Chondrocyte (in vitro differentiated cells): ENCODE data around the gene ASB15. TPM values are rescaled to one million over a fixed set of nuclear protein-coding genes. Genes with fewer than 3 reads are reported as not detected.

Experiments
- DNase-seq: peaks from one replicate; pipeline ENCODE4 v3.0.0; 2021; ENCODE audit warnings: mixed read lengths, low spot score
- H3K27ac Mint-ChIP-seq: one replicate; pipeline ENCODE4 v1.8.0; 2021; ENCODE audit warnings: mild to moderate bottlenecking, moderate library complexity, mixed read lengths; ENCODE audit not compliant: unreplicated experiment
- H3K27me3 Mint-ChIP-seq: 2 replicates; pipeline ENCODE4 v1.8.0; 2021; ENCODE audit warnings: low read depth, mixed read lengths
- H3K36me3 Mint-ChIP-seq: 2 replicates; pipeline ENCODE4 v1.8.0; 2021; ENCODE audit warnings: low read depth, mixed read lengths
- H3K4me1 Mint-ChIP-seq: 2 replicates; pipeline ENCODE4 v1.8.0; 2021; ENCODE audit warnings: low read depth, mild to moderate bottlenecking, mixed read lengths
- H3K4me3 Mint-ChIP-seq: one replicate; pipeline ENCODE4 v1.8.0; 2021; ENCODE audit warnings: mild to moderate bottlenecking, moderate library complexity, mixed read lengths; ENCODE audit not compliant: unreplicated experiment
- H3K9me3 Mint-ChIP-seq: 2 replicates; pipeline ENCODE4 v1.8.0; 2021; ENCODE audit warnings: low read depth, mixed read lengths
- CTCF ChIP-seq: fragments of 200-600 bp; sonication (generic); IDR thresholded peaks from 2 replicates; pipeline ENCODE4 v1.5.0; 2021; ENCODE audit warnings: antibody characterized with exemption, mild to moderate bottlenecking, moderate library complexity
- total RNA-seq: library from RNA; stranded (reverse); gene quantifications from 3 replicates; pipeline ENCODE4 v1.2.1, GENCODE V29; 2021

The ASB15 gene
- total RNA-seq, 1 donor from 2014 or later: not detected

GRCh38 chr7:123607423-123607975 is 5.9 kb downstream of the ASB15 start:
- H3K4me1 Mint-ChIP-seq: peaks cover 4% of the 10 kb centered on the region
- H3K27ac Mint-ChIP-seq: no peak overlapping the region
- H3K9me3 Mint-ChIP-seq: no peaks in the 10 kb centered on the region
- H3K4me3 Mint-ChIP-seq: no peak overlapping the region
- TF ChIP-seq CTCF: no peak
- DNase-seq: no peak
- H3K36me3 Mint-ChIP-seq: no peaks in the 10 kb centered on the region
- H3K27me3 Mint-ChIP-seq: no peaks in the 10 kb centered on the region

- no peak for DNase-seq
- H3K27me3 Mint-ChIP-seq: no peaks in the 10 kb centered on the region
- H3K27ac Mint-ChIP-seq: no peak overlapping the region
- H3K36me3 Mint-ChIP-seq: no peaks in the 10 kb centered on the region
- H3K4me1 Mint-ChIP-seq: peaks cover 4% of the 10 kb centered on the region
- no peak overlapping the region for H3K4me3 Mint-ChIP-seq
- TF ChIP-seq CTCF: no peak
- no peaks in the 10 kb centered on the region for H3K9me3 Mint-ChIP-seq
Observed at GRCh38 chr7:123608991-123609882, 7.6 kb downstream of the ASB15 start.

- H3K4me3 Mint-ChIP-seq: no peak overlapping the region
- DNase-seq: no peak
- H3K27me3 Mint-ChIP-seq: no peaks in the 10 kb centered on the region
- TF ChIP-seq CTCF: no peak
- peaks cover 4% of the 10 kb centered on the region for H3K4me1 Mint-ChIP-seq
- H3K9me3 Mint-ChIP-seq: no peaks in the 10 kb centered on the region
- no peak overlapping the region for H3K27ac Mint-ChIP-seq
- H3K36me3 Mint-ChIP-seq: no peaks in the 10 kb centered on the region
Observed at GRCh38 chr7:123609883-123610239, 8.2 kb downstream of the ASB15 start.

- no peaks in the 10 kb centered on the region for H3K36me3 Mint-ChIP-seq
- H3K4me3 Mint-ChIP-seq: no peak overlapping the region
- no peak overlapping the region for H3K27ac Mint-ChIP-seq
- no peaks in the 10 kb centered on the region for H3K9me3 Mint-ChIP-seq
- no peak for DNase-seq
- TF ChIP-seq CTCF: no peak
- no peaks in the 10 kb centered on the region for H3K27me3 Mint-ChIP-seq
- peaks cover 16% of the 10 kb centered on the region for H3K4me1 Mint-ChIP-seq
Observed at GRCh38 chr7:123612024-123612423, 10.4 kb downstream of the ASB15 start.

- DNase-seq: no peak
- Mint-ChIP-seq H3K27me3 (no peaks in the 10 kb centered on the region), H3K4me1 (peaks cover 12% of the 10 kb centered on the region), H3K4me3 (no peak overlapping the region), H3K9me3 (no peaks in the 10 kb centered on the region), H3K27ac (no peak overlapping the region), H3K36me3 (no peaks in the 10 kb centered on the region)
- TF ChIP-seq CTCF: no peak
Observed at GRCh38 chr7:123615344-123615743, 13.7 kb downstream of the ASB15 start.
